HG02973 (cell line): ENCODE measurements around the gene GALNT14.

Experiments
- ATAC-seq: cut with Tn5 transposase; IDR thresholded peaks from one replicate; pipeline ENCODE4 v1.9.1; 2021; ENCODE audit warnings: moderate library complexity; ENCODE audit not compliant: unreplicated experiment

GALNT14 gene

GRCh38 chr2:31058096-31059035, 79.9 kb downstream of the GALNT14 start:
- ATAC-seq = no peak

DNA sequence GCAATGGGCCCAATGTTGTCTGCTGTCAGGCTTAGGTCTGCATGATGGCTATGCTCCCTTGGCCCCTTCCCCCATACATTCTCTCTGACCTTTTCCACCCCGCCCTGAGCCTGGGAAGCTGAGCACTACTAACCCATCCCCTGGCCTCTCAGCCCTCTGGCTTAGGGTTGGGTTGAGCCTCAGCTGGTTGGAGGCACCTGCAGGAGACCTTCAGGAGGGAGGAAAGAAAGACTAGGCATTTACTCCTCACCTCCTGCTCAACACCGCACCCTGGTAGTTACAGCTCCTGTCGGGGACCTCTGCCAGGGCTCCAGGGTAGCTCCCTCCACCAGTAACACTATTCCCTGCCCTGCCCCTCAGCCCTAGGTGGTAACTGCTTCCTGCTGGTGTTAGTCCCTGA, 80.5 kb downstream of the GALNT14 start:
- no peak for ATAC-seq

DNA sequence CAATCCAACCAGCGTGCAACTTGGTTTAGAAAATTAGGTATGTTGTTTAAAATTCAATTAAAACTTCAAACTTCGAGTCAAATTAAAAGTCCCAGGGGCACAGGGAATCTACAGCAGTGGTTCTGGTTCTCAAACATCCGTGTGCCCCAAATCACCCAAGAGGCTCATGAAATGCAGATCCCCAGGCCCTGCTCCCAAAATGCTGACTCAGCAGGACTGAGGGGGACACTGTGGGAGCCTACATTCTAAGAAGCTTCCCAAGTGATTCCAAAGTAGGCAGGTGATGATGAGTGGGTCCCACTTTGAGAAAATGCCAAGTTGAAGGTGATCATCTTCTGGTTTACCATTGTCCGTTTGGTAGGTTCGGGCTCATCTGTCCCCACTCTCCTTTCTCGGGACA, 82.3 kb downstream of the GALNT14 start:
- ATAC-seq = no peak

DNA sequence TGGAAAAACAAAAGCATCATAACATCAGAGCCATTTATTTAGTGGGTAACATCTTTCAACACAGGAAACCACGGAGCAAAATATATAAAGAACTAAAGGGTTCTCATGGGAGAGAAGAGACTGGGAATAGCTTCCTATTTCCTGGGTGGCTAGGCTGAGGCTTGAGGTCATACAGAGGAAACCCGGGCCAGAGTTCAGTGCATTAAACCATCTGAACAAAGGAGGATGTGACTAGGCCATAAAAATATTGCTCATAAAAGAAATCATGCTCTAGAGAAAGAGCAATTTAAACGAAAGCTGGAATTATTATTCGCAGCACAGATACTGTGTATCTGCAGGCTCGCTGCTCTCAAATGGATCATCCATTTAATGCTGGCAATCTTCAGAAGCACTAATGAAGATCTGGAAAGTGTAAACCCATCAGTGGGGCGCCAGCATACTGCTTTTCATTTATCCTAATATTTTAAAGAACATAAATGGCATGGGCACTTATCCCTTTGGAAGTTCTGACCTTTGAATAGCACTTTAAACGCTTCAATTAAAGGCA, 83.3 kb downstream of the GALNT14 start:
- no peak for ATAC-seq

DNA sequence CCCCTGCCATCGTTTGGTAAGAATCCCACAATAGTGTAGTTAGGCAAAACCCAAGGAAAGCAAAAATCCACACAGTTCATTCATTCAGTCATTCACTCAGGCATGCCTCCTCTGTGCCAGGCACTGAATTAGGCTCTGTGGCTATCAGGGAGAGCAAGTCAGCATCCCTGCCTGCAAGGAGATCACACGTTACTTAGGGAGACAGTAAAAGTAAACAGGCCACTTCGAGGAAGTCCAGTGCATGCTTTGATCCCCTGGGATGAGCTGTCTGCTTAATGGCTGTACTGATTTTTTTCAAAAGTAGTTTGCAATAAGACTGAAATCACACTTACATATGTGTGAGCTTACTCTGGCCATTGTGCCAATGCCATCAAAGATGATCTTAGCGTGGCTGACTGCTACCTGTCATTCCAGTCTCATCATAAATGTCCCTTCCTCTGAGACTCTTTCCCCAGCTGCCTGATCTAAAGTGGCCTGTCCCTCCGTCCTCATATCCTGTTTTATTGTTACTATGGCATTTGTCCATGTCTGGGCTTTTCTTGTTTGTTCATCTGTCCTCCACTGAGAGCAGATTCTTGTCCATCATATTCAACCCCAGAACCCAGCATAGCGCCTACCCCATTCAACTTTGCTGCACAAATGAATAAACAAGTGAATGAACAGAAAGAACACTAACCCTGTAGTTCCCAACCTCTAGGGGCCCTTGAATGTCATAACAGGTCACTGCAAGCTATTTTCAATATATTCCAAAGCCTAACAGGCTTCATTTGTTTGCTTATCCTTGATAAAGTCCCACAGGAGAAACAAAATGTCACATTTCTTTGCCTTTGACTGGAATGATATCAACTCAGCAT, 84.1 kb downstream of the GALNT14 start:
- no peak for ATAC-seq

GRCh38 chr2:31052284-31052683, 86.0 kb downstream of the GALNT14 start:
- ATAC-seq = no peak

GRCh38 chr2:31051258-31052140, 86.7 kb downstream of the GALNT14 start:
- no peak for ATAC-seq

DNA sequence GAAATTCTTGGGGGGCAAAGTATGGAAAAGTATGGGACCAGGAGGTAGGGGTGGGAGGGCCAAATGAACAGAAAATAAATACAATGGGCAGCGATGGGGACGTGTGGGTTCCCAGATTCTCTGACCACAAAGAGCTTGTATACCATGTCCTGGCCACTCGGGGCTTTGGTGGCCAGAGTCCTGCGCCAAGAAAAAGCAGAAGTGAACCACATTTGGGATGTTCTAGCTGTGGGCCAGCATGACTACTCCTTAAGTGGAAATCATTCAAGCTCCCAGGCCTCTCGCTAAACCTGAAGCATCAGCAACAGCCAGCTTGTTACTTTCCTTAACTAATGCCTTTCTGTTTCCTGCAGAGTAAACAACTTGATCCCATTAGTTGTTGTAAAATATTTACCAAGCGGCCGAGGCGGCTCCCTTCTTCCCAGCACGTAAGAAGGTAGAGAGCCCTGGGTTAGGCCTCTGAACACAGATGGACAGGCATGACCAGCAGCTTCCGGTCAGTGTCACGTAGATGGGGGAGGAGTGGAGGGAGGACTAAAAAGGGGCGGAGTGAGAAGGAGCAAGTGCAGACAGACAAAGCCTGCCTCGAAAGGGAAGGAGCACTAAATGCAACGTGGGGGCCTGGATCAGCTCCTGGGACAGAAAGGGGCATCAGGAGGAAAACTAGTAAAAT, 88.2 kb downstream of the GALNT14 start:
- no peak for ATAC-seq

GRCh38 chr2:31049264-31049663, 89.0 kb downstream of the GALNT14 start:
- no peak for ATAC-seq

DNA sequence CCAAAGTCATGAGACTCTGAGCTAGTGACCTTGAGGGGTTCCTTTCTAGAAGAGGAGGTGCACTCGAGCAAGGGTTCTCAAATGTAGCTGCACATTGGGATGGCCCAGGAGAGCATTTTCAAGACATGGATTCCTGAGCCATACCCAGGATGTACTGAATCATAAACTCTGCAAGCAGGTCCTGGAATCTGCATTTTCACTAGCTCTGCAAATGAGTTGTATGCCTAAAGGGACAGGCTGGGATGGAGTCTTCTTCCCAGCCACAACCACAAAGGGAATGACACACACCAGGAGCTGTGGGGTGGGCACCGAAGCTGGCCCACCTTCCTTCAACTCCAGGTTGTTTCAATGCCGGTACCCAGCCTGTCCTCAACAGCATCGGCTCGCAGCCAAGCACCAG, 90.6 kb downstream of the GALNT14 start:
- ATAC-seq = no peak

DNA sequence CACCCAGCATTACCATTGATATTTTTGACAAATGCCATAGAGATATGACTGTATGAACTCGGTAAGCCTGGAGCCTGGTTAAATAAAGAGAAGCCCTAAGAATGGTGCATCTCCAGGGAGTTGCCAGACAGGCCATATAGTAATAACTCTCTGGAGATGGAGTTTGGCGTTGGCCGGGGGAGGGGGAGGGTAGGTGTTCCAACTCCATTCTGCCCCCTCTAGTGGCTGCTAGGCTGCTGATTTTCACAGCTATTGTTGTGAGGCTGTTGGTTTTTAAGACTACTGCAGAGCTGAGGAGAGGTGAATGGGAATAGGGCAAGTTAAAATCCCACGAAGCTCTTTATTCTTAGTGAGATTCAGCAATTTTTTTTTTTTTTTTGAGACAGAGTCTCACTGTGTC, 99.9 kb downstream of the GALNT14 start:
- ATAC-seq = no peak

GRCh38 chr2:31037058-31037457, 101.2 kb downstream of the GALNT14 start:
- no peak for ATAC-seq

- ATAC-seq = no peak
Observed at GRCh38 chr2:31033032-31033431, 105.2 kb downstream of the GALNT14 start.

DNA sequence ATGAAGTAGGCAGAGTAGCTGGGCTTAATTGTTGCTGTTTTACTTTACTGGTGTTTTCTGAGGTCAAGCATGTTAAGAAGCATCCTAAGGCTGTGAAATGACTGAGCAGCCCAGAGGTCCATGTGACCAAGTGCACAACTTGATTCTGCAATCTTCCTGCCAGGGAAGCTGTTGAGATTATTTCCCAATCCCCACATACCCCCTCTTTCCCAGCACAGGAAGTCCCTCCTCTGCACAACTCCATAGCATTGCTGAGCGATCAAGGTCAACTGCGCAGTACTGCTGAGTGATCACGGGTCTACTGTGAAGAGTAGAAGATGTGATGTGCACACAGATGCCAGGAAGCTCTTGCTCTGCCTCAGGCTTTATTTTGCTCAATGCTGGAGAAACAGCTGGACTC, 105.8 kb downstream of the GALNT14 start:
- no peak for ATAC-seq

DNA sequence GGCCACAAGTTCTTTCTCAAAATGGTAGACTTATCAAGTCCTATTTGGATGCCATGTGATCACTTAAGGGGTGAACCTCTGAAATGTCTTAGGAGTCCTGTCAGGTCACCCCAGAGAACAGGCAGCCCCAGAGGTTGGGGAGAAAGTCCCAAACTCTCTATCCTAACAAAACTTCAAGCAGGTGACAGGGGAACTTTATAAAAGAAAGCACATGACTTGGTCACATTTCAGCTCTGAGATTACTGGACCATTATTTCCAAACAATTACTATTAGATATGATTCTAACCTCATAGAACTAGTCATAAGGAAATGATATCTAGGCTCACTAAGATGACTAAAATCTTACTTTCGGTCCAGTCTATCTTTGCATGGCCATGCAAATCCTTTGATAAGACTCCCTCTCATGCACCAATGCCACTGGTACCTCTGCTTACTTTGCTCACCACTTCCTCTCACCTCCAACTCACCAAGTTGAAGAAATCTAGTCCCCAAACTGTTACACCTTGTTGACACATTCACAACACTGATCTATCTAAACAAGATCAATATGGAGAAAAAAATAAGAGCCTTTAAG, 107.0 kb downstream of the GALNT14 start:
- no peak for ATAC-seq

DNA sequence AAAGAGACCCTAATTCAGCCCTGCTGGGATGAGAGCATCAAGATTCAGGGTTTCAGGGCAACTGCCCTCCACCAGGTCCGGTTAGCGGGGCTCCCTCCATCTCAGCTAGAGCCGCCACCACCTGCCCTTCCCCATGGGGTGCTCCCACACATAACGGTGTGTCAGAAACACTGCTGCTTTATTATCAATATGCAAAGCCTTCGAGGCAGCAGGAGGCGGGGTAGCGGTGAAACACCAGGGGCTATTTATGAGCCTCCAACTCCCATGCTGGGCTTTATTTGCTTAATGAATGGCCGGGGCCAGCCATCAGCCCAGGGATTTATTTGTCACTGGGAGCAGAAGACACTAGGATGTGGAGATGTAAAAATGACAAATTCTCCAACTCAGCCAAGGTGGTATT, 109.8 kb downstream of the GALNT14 start:
- ATAC-seq = no peak

GRCh38 chr2:31027549-31027948, 110.7 kb downstream of the GALNT14 start:
- ATAC-seq = no peak

DNA sequence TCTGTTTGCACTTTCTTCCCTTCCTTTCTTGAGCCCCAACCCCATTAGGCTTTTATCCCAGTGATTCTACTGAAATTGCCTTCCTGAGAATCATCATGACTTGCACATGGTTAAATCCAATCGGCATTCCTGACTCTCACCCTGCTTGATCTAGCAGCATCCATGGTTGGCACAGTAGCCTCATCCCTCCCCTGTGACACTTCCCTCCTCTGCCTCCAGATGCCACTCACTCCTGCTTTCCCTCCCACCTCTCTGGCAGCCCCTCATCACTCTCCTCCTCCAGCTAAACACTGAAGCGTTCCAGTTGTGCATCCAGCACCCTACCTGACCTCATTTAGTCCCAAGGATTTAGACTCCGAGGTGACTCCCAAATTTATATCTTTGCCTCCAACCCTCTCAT, 114.7 kb downstream of the GALNT14 start:
- no peak for ATAC-seq

DNA sequence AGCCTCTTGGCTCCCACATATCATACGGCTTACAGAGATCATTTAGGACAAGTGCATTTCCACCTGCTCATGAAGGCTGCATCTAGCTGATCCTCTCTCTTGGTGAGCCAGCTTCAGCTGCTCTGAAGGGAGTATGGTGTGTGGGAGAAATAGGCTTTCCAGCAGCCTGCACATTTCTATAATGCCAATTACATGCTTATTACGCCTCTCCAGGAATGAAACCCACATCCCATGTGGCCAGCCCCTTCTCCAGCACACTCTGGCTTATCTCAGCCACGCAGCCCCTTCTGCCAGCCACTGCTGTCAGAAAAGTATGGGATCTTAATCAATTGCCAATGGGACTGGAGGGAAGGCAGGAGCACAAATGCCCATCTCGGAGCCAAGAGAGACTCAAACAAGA, 117.5 kb downstream of the GALNT14 start:
- no peak for ATAC-seq

DNA sequence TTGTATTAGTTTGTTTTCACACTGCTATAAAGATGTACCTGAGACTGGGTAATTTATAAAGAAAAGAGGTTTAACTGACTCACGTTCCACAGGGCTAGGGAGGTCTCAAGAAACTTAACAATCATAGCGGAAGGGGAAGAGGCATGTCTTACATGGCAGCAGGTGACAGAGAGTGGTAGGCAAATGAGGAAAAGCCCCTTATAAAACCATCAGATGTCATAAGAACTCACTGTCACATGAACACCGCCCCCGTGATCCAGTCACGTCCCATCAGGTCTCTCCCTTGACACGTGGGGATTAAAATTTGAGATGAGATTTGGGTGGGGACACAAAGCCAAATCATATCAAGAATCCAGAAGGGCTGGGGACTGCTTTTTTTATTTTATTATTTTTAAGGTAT, 120.0 kb downstream of the GALNT14 start:
- no peak for ATAC-seq
